NCI-H774 (cell line): Measurements from ENCODE around the gene PASK.

Experiments
- DNase-seq: peaks from one replicate; lab custom pipeline; 2025; lab: John Stamatoyannopoulos, UW

PASK gene

GRCh38 chr2:241064802-241065354 is 84.4 kb downstream of the PASK start:
- no peak for DNase-seq

DNA sequence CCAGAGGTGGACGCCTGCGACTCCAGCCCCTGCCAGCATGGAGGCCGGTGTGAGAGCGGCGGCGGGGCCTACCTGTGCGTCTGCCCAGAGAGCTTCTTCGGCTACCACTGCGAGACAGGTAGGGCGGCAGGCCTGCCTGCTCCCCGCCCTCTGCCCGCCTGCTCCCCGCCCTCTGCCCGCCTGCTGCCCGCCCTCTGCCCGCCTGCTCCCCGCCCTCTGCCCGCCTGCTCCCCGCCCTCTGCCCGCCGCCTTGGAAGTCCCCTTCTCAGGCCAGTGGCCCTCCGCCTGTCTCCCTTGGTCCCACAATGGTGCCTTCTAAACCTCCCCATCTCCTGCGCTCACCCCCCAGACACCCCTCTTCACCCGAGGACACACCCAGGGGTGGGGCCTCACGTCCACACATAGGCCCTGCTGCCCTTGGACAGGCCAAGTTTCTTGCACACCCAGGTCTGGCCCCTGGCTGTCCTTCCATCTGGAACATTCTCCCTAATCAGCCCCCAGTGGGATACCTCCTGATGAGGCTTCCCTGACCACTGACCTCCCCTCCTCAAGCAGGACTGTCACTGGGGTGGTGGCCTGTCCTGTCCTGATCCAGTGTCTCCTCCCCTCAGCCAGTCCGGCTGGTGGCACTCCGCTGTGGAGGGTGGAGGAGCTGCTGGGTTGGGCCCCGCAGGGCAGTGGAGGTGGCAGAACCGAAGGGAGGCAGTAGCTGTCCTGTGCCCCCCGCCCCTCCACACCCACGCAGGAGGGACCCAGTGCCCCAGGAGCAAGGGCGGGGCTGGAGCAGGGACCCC is 85.1 kb downstream of the PASK start:
- peak; percentile 13 for DNase-seq

DNA sequence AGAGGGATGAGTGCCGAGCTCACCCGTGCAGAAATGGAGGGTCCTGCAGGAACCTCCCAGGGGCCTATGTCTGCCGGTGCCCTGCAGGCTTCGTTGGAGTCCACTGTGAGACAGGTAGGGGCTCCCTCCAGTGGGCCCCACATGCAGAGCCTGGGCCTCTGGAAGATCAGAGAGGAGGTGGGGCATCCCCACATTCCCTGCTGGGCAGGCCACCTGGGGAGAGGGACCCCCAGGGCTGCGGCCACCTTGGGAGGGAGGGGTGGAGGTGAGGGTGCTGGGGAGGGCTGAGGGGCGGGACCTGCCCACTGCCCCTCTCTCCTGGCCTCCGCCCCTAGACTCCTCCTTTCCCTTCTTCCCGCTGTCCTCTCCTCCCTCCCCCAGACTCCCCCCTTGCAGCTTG is 85.7 kb downstream of the PASK start:
- DNase-seq = no peak

DNA sequence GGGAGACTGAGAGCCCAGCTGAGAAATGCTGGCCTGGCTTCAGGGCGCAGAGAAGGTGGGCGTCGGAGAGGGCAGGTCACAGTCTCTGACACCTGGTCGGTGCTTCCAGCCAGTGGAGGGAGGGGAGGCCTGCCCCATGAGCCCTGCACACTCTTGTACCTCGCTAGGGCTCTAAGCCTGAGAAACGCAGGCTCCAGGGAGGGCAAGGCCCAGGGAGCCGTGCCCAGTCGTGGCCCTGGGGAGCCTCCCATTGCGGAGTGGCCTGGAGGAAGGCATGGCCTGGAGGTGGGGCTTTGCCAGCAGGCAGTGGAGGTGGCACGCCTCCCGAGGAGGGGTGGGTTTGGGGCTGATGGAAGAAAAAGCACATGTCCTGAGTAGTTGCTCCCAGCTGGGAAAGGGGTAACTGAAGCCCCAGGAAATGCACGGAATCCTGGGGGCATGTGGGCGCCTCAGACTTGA is 86.2 kb downstream of the PASK start:
- no peak for DNase-seq

DNA sequence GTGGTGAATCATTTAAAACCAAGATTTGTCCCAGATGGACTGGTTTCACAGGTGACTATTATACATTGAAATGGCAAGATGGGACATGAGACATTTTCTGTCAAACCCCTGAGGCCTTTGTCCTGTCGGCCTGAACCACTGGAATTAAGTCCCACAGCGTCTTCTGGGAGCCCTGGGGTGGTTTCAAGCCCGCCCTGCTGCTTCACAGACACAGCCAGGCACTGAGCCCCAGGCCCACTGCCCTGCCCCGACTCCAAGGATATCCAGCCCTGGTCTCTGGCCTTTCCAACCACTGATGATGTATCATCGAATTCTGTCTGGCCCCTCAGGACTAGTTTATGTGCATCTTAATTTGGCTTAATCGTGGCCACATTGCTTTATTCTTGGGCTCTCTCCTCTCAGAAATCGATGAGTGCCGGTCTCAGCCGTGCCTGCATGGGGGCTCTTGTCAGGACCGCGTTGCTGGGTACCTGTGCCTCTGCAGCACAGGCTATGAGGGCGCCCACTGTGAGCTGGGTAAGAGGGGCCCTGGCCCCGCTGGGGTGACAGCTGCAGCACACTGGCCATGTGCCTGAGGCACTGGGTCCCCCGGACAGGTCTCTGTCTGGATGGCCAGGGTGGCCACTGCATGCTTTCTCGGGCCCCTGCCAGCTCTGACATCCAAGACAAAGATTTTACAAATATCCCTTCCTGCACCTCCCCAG is 86.7 kb downstream of the PASK start:
- DNase-seq = no peak

DNA sequence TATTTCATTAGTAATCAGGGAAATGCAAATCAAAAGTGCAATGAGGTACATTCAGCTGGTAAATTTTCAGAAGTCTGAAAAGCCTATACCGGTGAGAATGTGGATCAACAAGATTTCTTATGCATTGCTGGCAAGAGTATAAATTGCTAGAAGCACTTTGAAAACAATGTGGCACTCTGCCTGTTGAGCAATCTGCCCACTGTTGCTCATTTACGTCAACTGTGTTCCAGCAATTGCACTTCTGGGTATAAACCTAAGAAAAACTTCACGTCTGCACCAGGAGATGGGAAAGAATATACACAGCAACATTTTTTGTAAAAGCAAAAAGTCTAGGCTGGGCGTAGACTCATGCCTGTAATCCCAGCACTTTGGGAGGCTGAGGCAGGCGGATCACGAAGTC is 88.0 kb downstream of the PASK start:
- DNase-seq = no peak
